WTC11 (cell line): ENCODE results near the gene CRYBA1. TPM values are rescaled to one million over a fixed set of nuclear protein-coding genes. Genes with fewer than 3 reads are reported as not detected.

Experiments
- ATAC-seq: fragments of 200-7000 bp; cut with Tn5 transposase; 2 replicates; pipeline ENCODE4 v1.10.0; 2021; ENCODE audit warnings: mild to moderate bottlenecking, moderate library complexity
- CTCF ChIA-PET: fragments of 300-600 bp; sonication (Branson Sonifier 250); formaldehyde crosslinking; loops from one replicate; lab custom pipeline; 2021; ENCODE audit warnings: antibody characterized with exemption; lab: Charles Lee
- POLR2A ChIA-PET: fragments of 350-600 bp; sonication (Branson Sonifier 250); formaldehyde crosslinking; loops from one replicate; lab custom pipeline; 2021; ENCODE audit warnings: antibody characterized with exemption; lab: Charles Lee
- DNase-seq: peaks from one replicate; pipeline ENCODE4 v3.0.0; 2021; ENCODE audit warnings: low spot score
- H3K27ac Mint-ChIP-seq: 2 replicates; pipeline ENCODE4 v1.8.0; 2021; ENCODE audit warnings: mixed read lengths
- H3K27me3 Mint-ChIP-seq: 2 replicates; pipeline ENCODE4 v1.8.0; 2021; ENCODE audit warnings: low read depth, mild to moderate bottlenecking, moderate library complexity, mixed read lengths
- H3K36me3 Mint-ChIP-seq: 2 replicates; pipeline ENCODE4 v1.8.0; 2021; ENCODE audit warnings: mixed read lengths
- H3K4me1 Mint-ChIP-seq: 2 replicates; pipeline ENCODE4 v1.8.0; 2022; ENCODE audit warnings: mixed read lengths
- H3K4me3 Mint-ChIP-seq: 2 replicates; pipeline ENCODE4 v1.8.0; 2021; ENCODE audit warnings: mild to moderate bottlenecking, moderate library complexity, mixed read lengths
- H3K9me3 Mint-ChIP-seq: 2 replicates; pipeline ENCODE4 v1.8.0; 2021; ENCODE audit warnings: mixed read lengths
- CBFB ChIP-seq: sonication (generic); formaldehyde crosslinking; IDR thresholded peaks from 2 replicates; pipeline ENCODE4 v1.8.1; 2022; ENCODE audit warnings: mild to moderate bottlenecking, low read depth, missing genetic modification reagents
- ELF4 ChIP-seq: sonication (generic); formaldehyde crosslinking; IDR thresholded peaks from 2 replicates; pipeline ENCODE4 v1.8.1; 2022; ENCODE audit warnings: low read depth, mild to moderate bottlenecking, moderate library complexity, missing genetic modification reagents
- EMX1 ChIP-seq: fragments of 250-450 bp; sonication (Bioruptor Pico); IDR thresholded peaks from 2 replicates; pipeline ENCODE4 v1.8.0; 2021; ENCODE audit warnings: mild to moderate bottlenecking
- HMGA2 ChIP-seq: fragments of 250-450 bp; sonication (Bioruptor Pico); IDR thresholded peaks from 2 replicates; pipeline ENCODE4 v1.4.0; 2021; ENCODE audit warnings: mild to moderate bottlenecking, moderate library complexity
- MLX ChIP-seq: sonication (generic); formaldehyde crosslinking; IDR thresholded peaks from 2 replicates; pipeline ENCODE4 v1.8.1; 2023; ENCODE audit warnings: mild to moderate bottlenecking, missing genetic modification reagents, moderate library complexity
- MYBL2 ChIP-seq: sonication (generic); formaldehyde crosslinking; IDR thresholded peaks from 2 replicates; pipeline ENCODE4 v1.8.1; 2023; ENCODE audit warnings: mild to moderate bottlenecking, moderate library complexity, missing genetic modification reagents
- NFE2L1 ChIP-seq: sonication (generic); formaldehyde crosslinking; IDR thresholded peaks from 2 replicates; pipeline ENCODE4 v1.8.1; 2023; ENCODE audit warnings: missing genetic modification reagents
- PRRX2 ChIP-seq: fragments of 250-450 bp; sonication (Bioruptor Pico); IDR thresholded peaks from 2 replicates; pipeline ENCODE4 v1.8.0; 2021; ENCODE audit warnings: mild to moderate bottlenecking
- RELA ChIP-seq: sonication (generic); formaldehyde crosslinking; IDR thresholded peaks from 2 replicates; pipeline ENCODE4 v1.8.1; 2022; ENCODE audit warnings: missing genetic modification reagents, mild to moderate bottlenecking, borderline replicate concordance
- SMAD3 ChIP-seq: sonication (generic); formaldehyde crosslinking; IDR thresholded peaks from 2 replicates; pipeline ENCODE4 v1.8.0; 2022; ENCODE audit warnings: missing genetic modification reagents, mild to moderate bottlenecking, borderline replicate concordance
- SMAD4 ChIP-seq: sonication (generic); formaldehyde crosslinking; IDR thresholded peaks from 2 replicates; pipeline ENCODE4 v1.8.0; 2022; ENCODE audit warnings: mild to moderate bottlenecking, missing genetic modification reagents
- SOX15 ChIP-seq: fragments of 250-450 bp; sonication (Bioruptor Pico); IDR thresholded peaks from 2 replicates; pipeline ENCODE4 v1.9.0; 2021; ENCODE audit warnings: mild to moderate bottlenecking
- TCF7 ChIP-seq: sonication (generic); formaldehyde crosslinking; IDR thresholded peaks from 2 replicates; pipeline ENCODE4 v1.8.0; 2022; ENCODE audit warnings: mild to moderate bottlenecking, low read depth, missing genetic modification reagents, moderate library complexity
- TEAD1 ChIP-seq: sonication (generic); formaldehyde crosslinking; IDR thresholded peaks from 2 replicates; pipeline ENCODE4 v1.8.0; 2022; ENCODE audit warnings: mild to moderate bottlenecking, missing genetic modification reagents
- ZNF232 ChIP-seq: sonication (generic); formaldehyde crosslinking; IDR thresholded peaks from 2 replicates; pipeline ENCODE4 v1.8.0; 2022; ENCODE audit warnings: mild to moderate bottlenecking, missing genetic modification reagents
- ZNF396 ChIP-seq: fragments of 250-450 bp; sonication (Bioruptor Pico); IDR thresholded peaks from 2 replicates; pipeline ENCODE4 v1.8.0; 2021; ENCODE audit warnings: mild to moderate bottlenecking, moderate library complexity, borderline replicate concordance
- ZNF532 ChIP-seq: fragments of 250-450 bp; sonication (Bioruptor Pico); IDR thresholded peaks from 2 replicates; pipeline ENCODE4 v1.9.0; 2021; ENCODE audit warnings: mild to moderate bottlenecking, borderline replicate concordance
- total RNA-seq: library from RNA; stranded (reverse); gene quantifications from 3 replicates; pipeline ENCODE4 v1.2.3, GENCODE V29; 2021
- TF ChIP-seq, protein P1 (sequence below): sonication (generic); formaldehyde crosslinking; IDR thresholded peaks from 2 replicates; pipeline ENCODE4 v1.8.1; 2023; ENCODE audit warnings: mild to moderate bottlenecking, missing genetic modification reagents, borderline replicate concordance
- TF ChIP-seq, protein P2 (sequence below): sonication (generic); formaldehyde crosslinking; IDR thresholded peaks from 2 replicates; pipeline ENCODE4 v1.8.1; 2022; ENCODE audit warnings: mild to moderate bottlenecking, moderate library complexity, missing genetic modification reagents
- TF ChIP-seq, protein P3 (sequence below): sonication (generic); formaldehyde crosslinking; IDR thresholded peaks from 2 replicates; pipeline ENCODE4 v1.8.1; 2023; ENCODE audit warnings: mild to moderate bottlenecking, missing genetic modification reagents, moderate library complexity
- TF ChIP-seq, protein P4 (sequence below): sonication (generic); formaldehyde crosslinking; conservative IDR thresholded peaks from 2 replicates; pipeline ENCODE4 v1.8.1; 2023; ENCODE audit warnings: mild to moderate bottlenecking, low read depth, missing genetic modification reagents, moderate library complexity

The CRYBA1 gene
- total RNA-seq, 1 experiment from 2014 or later = not detected

DNA sequence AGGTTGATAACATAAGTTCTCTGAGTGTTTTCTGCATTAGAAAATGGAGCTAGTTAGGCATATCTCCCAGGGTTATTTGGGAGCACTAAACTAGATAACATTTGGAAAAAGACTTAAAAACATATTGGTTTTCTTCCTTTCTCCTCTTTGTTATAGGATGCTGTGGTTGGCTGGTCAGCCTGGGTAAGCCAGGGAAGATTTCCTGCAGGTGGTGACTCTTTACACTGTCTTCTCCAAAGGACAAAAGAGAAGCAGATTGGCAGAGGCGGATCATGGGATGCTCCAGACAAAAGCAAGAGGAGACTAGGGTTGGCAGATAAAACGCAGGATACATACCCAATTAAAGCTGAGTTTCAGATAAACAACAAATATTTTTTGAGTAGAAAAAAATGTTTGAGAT, 6.2 kb upstream of the CRYBA1 start:
- POLR2A ChIA-PET = no interaction called here
- H3K27me3 Mint-ChIP-seq = no peaks in the 10 kb centered on the region
- no peaks in the 10 kb centered on the region for H3K9me3 Mint-ChIP-seq
- H3K36me3 Mint-ChIP-seq = no peaks in the 10 kb centered on the region
- no peak overlapping the region for H3K4me3 Mint-ChIP-seq
- CTCF ChIA-PET = interaction anchor here (0.7 to 4.9 kb wide), 12 partner anchors 11 to 377 kb away, joined by 3 to 41 read pairs (median 6); partner anchors contain the start of gene MYO18A
- TF ChIP-seq ZNF232 (CRISPR knock-in tag) = no peak
- TF ChIP-seq PRRX2 = no peak
- TF ChIP-seq ZNF396 (CRISPR knock-in tag) = no peak
- no peak for TF ChIP-seq ELF4 (CRISPR knock-in tag)
- no peak for TF ChIP-seq RELA (CRISPR knock-in tag)
- no peak for TF ChIP-seq TEAD1
- no peak for TF ChIP-seq TCF7 (CRISPR knock-in tag)
- no peak for TF ChIP-seq EMX1 (CRISPR knock-in tag)
- TF ChIP-seq NFE2L1 (CRISPR knock-in tag) = no peak
- peaks cover 27% of the 10 kb centered on the region for H3K4me1 Mint-ChIP-seq
- H3K27ac Mint-ChIP-seq = peak overlapping the region; percentile 82; the same call in 1 of the 2 replicates
- ATAC-seq (peak; percentile 29; the same call in 1 of the 2 replicates), DNase-seq (no peak)

DNA sequence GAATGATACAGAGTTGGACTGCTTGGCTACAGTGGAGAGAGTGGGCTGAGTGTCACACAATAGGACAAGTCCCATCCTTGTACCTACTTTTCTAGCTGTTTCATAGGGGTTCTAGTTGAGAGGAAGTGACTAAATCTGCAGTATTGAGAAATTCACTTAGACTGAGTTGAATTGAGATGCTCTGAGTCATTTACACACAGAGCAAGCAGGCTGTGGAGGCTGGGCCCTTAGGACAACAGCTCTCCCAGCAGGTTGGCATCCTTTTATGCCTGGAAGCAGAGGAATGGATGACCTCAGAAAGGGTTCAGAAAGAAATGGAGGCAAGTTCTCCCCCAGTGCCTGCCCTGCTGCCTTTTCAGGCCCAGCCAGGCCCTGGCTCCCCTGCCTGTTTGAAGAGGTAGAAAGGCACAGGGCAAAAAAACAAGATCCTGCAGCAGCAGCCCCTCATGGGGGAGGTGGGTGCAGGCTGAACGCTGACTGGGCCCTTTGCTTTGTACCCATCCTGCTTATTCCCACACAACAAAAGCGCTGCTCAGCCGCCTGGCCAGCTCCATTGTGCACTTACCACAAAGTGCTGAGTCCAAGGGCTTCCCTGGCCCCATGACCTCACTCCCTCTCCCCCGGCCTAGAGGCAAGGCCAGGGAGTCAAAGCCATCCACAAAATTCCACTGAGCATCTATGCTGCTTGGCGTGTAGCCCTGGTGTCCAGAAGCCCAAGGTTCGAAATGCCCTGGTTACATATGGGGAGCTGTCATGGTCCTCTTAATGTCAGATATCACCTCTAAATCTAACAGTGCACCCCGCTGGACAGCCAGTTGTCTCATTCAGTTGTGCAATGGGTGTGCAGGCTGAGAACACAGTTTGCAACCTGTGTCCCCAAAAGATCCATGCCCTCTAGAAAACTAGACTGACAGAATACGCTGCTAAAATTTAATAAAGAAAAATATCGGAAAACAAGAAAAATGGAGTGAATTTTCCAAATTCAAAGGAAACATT, 5.4 kb upstream of the CRYBA1 start:
- DNase-seq (peak; percentile 24), ATAC-seq (peak; percentile 79)
- no peaks in the 10 kb centered on the region for H3K27me3 Mint-ChIP-seq
- ChIA-PET CTCF (interaction anchor here (0.7 to 4.9 kb wide), 12 partner anchors 10 to 376 kb away, joined by 3 to 41 read pairs (median 6); partner anchors contain the start of gene MYO18A), POLR2A (no interaction called here)
- no peaks in the 10 kb centered on the region for H3K9me3 Mint-ChIP-seq
- no peaks in the 10 kb centered on the region for H3K36me3 Mint-ChIP-seq
- peak overlapping the region; percentile 35; the same call in 1 of the 2 replicates for H3K27ac Mint-ChIP-seq
- H3K4me3 Mint-ChIP-seq = no peak overlapping the region
- H3K4me1 Mint-ChIP-seq = peaks cover 27% of the 10 kb centered on the region
- TF ChIP-seq SMAD3 (CRISPR knock-in tag) (no peak), SOX15 (CRISPR knock-in tag) (no peak), SMAD4 (CRISPR knock-in tag) (no peak), MLX (no peak), HMGA2 (CRISPR knock-in tag) (no peak), ZNF532 (no peak), CBFB (CRISPR knock-in tag) (no peak), MYBL2 (no peak)
- TF ChIP-seq, protein P1, sequence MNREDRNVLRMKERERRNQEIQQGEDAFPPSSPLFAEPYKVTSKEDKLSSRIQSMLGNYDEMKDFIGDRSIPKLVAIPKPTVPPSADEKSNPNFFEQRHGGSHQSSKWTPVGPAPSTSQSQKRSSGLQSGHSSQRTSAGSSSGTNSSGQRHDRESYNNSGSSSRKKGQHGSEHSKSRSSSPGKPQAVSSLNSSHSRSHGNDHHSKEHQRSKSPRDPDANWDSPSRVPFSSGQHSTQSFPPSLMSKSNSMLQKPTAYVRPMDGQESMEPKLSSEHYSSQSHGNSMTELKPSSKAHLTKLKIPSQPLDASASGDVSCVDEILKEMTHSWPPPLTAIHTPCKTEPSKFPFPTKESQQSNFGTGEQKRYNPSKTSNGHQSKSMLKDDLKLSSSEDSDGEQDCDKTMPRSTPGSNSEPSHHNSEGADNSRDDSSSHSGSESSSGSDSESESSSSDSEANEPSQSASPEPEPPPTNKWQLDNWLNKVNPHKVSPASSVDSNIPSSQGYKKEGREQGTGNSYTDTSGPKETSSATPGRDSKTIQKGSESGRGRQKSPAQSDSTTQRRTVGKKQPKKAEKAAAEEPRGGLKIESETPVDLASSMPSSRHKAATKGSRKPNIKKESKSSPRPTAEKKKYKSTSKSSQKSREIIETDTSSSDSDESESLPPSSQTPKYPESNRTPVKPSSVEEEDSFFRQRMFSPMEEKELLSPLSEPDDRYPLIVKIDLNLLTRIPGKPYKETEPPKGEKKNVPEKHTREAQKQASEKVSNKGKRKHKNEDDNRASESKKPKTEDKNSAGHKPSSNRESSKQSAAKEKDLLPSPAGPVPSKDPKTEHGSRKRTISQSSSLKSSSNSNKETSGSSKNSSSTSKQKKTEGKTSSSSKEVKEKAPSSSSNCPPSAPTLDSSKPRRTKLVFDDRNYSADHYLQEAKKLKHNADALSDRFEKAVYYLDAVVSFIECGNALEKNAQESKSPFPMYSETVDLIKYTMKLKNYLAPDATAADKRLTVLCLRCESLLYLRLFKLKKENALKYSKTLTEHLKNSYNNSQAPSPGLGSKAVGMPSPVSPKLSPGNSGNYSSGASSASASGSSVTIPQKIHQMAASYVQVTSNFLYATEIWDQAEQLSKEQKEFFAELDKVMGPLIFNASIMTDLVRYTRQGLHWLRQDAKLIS (CRISPR knock-in tag) = no peak
- TF ChIP-seq, protein P2, sequence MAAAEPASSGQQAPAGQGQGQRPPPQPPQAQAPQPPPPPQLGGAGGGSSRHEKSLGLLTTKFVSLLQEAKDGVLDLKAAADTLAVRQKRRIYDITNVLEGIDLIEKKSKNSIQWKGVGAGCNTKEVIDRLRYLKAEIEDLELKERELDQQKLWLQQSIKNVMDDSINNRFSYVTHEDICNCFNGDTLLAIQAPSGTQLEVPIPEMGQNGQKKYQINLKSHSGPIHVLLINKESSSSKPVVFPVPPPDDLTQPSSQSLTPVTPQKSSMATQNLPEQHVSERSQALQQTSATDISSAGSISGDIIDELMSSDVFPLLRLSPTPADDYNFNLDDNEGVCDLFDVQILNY (CRISPR knock-in tag) = no peak
- TF ChIP-seq, protein P3, sequence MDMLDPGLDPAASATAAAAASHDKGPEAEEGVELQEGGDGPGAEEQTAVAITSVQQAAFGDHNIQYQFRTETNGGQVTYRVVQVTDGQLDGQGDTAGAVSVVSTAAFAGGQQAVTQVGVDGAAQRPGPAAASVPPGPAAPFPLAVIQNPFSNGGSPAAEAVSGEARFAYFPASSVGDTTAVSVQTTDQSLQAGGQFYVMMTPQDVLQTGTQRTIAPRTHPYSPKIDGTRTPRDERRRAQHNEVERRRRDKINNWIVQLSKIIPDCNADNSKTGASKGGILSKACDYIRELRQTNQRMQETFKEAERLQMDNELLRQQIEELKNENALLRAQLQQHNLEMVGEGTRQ (CRISPR knock-in tag) = no peak
- TF ChIP-seq, protein P4, sequence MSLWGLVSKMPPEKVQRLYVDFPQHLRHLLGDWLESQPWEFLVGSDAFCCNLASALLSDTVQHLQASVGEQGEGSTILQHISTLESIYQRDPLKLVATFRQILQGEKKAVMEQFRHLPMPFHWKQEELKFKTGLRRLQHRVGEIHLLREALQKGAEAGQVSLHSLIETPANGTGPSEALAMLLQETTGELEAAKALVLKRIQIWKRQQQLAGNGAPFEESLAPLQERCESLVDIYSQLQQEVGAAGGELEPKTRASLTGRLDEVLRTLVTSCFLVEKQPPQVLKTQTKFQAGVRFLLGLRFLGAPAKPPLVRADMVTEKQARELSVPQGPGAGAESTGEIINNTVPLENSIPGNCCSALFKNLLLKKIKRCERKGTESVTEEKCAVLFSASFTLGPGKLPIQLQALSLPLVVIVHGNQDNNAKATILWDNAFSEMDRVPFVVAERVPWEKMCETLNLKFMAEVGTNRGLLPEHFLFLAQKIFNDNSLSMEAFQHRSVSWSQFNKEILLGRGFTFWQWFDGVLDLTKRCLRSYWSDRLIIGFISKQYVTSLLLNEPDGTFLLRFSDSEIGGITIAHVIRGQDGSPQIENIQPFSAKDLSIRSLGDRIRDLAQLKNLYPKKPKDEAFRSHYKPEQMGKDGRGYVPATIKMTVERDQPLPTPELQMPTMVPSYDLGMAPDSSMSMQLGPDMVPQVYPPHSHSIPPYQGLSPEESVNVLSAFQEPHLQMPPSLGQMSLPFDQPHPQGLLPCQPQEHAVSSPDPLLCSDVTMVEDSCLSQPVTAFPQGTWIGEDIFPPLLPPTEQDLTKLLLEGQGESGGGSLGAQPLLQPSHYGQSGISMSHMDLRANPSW (CRISPR knock-in tag) = no peak
